Gastroesophageal sphincter (tissue), 3 donors: ENCODE measurements around the gene RBM47.

Experiments
- CTCF ChIP-seq, 4 experiments: fragments of 200-600 bp in 2 of 4; fragments of 450-650 bp in 2 of 4; sonication (generic) in 1 of 4; IDR thresholded peaks; one replicate each; pipeline ENCODE4 v1.5.1; 2017 to 2019; ENCODE audit warnings: antibody characterized with exemption in 4 of 4, mild to moderate bottlenecking in 2 of 4, moderate library complexity in 2 of 4
- EP300 ChIP-seq: sonication (generic); formaldehyde crosslinking; IDR thresholded peaks from one replicate; pipeline ENCODE4 v1.6.1; 2017; ENCODE audit warnings: antibody characterized with exemption, mild to moderate bottlenecking
- POLR2A ChIP-seq, 2 donors: fragments of 450-650 bp; IDR thresholded peaks; one replicate each; pipeline ENCODE4 v1.6.1; 2017; ENCODE audit warnings: antibody characterized with exemption in 2 of 2, mild to moderate bottlenecking in 2 of 2, moderate library complexity in 1 of 2
- POLR2AphosphoS5 ChIP-seq: sonication (generic); formaldehyde crosslinking; IDR thresholded peaks from one replicate; pipeline ENCODE4 v1.6.1; 2017; ENCODE audit warnings: antibody characterized with exemption

- TF ChIP-seq EP300 = no peak
- no peak for TF ChIP-seq CTCF (IDR thresholded peaks at IDR 0.05)
- no peak for TF ChIP-seq POLR2AphosphoS5
- no peak for TF ChIP-seq POLR2A (IDR thresholded peaks at IDR 0.05)
These were observed 249.0 kb downstream of the RBM47 start for GRCh38 chr4:40380647-40381046.
